Panc1 (cell line): ENCODE data around the gene CPNE9. TPM values are rescaled to one million over a fixed set of nuclear protein-coding genes. Genes with fewer than 3 reads are reported as not detected.

ENCODE experiments used
- ATAC-seq: fragments of 200-7000 bp; cut with Tn5 transposase; 2 replicates; pipeline ENCODE4 v1.9.1; 2020; ENCODE audit warnings: mild to moderate bottlenecking, moderate library complexity
- BruUV-seq: library from RNA; stranded (reverse); fragments of 400-500 nt; replicated peaks from 2 replicates; lab custom pipeline; 2021; lab: Mats Ljungman, UMichigan
- CTCF ChIA-PET: fragments of 300-600 bp; sonication (Branson Sonifier 250); formaldehyde crosslinking; loops from one replicate; lab custom pipeline; 2022; ENCODE audit warnings: antibody characterized with exemption; lab: Charles Lee
- POLR2A ChIA-PET: fragments of 300-600 bp; sonication (Branson Sonifier 250); formaldehyde crosslinking; loops from one replicate; lab custom pipeline; 2022; ENCODE audit warnings: antibody characterized with exemption; lab: Charles Lee
- DNase-seq: peaks from one replicate; pipeline ENCODE4 v3.0.0-alpha.2; 2010; ENCODE audit warnings: low read depth, low spot score
- H3K27ac ChIP-seq: 2 replicates; pipeline ENCODE4 v1.5.1; 2011; ENCODE audit warnings: mild to moderate bottlenecking, low read length, inconsistent platforms
- H3K27me3 ChIP-seq: fragments of 200-500 bp; sonication (Bioruptor generic); 2 replicates; pipeline ENCODE4 v1.6.0; 2014; ENCODE audit warnings: low read length, inconsistent platforms; ENCODE audit not compliant: control insufficient read depth, insufficient read depth
- H3K36me3 ChIP-seq: fragments of 200-500 bp; sonication (Bioruptor generic); 2 replicates; pipeline ENCODE4 v1.5.1; 2014; ENCODE audit warnings: inconsistent platforms, mild to moderate bottlenecking, low read length, moderate library complexity; ENCODE audit not compliant: control insufficient read depth, insufficient read depth
- H3K4me1 ChIP-seq: 2 replicates; pipeline ENCODE4 v1.5.1; 2011; ENCODE audit warnings: inconsistent platforms, mild to moderate bottlenecking, low read length, moderate library complexity; ENCODE audit not compliant: control insufficient read depth, insufficient read depth
- H3K4me3 ChIP-seq, 2 experiments: 2 replicates each; pipeline ENCODE4 v1.5.1; 2011 to 2012; ENCODE audit warnings: low read depth in 2 of 2, low read length in 2 of 2, mild to moderate bottlenecking in 2 of 2, inconsistent platforms in 1 of 2, moderate library complexity in 1 of 2
- H3K9me3 ChIP-seq: fragments of 200-500 bp; sonication (Bioruptor generic); 2 replicates; pipeline ENCODE4 v1.5.1; 2014; ENCODE audit warnings: low read depth, mild to moderate bottlenecking, inconsistent platforms, low read length, moderate library complexity; ENCODE audit not compliant: control insufficient read depth, insufficient read depth
- POLR2AphosphoS5 ChIP-seq: IDR thresholded peaks from 2 replicates; pipeline ENCODE4 v1.6.1; 2012; ENCODE audit warnings: mild to moderate bottlenecking, low read depth, low read length, moderate library complexity
- SIN3A ChIP-seq: IDR thresholded peaks from 2 replicates; pipeline ENCODE4 v1.6.1; 2012; ENCODE audit warnings: low read depth, mild to moderate bottlenecking, low read length, moderate library complexity, borderline replicate concordance; ENCODE audit not compliant: insufficient read depth
- TCF7L2 ChIP-seq: IDR thresholded peaks from 2 replicates; pipeline ENCODE4 v1.6.1; 2011; ENCODE audit warnings: mild to moderate bottlenecking, low read depth, low read length, inconsistent platforms
- in situ Hi-C: cut with HindIII; loops from 2 replicates; pipeline ENCODE4 v1.10.0; 2016; ENCODE audit warnings: low sequenced_read_pairs, low pct_unique_long_range_greater_than_20kb
- intact Hi-C: fragments of 100-400 bp; cut with micrococcal nuclease; formaldehyde crosslinking; loops from one replicate; pipeline ENCODE4 v1.10.0; 2022; ENCODE audit not compliant: unreplicated experiment
- total RNA-seq: library from RNA; stranded (reverse); gene quantifications from one replicate; pipeline ENCODE4 v1.2.1, GENCODE V29; 2021; ENCODE audit not compliant: unreplicated experiment
- TF ChIP-seq, protein P1 (sequence below), 2 experiments: IDR thresholded peaks; 2 replicates each; pipeline ENCODE4 v1.6.1; 2011 to 2012; ENCODE audit warnings: low read depth in 2 of 2, control low read depth in 1 of 2, low read length in 1 of 2, mild to moderate bottlenecking in 1 of 2, moderate library complexity in 1 of 2; ENCODE audit not compliant: insufficient read depth in 1 of 2
- TF ChIP-seq, protein P2 (sequence below): fragments of 450-650 bp; IDR thresholded peaks from 2 replicates; pipeline ENCODE4 v1.5.1; 2017; ENCODE audit warnings: mild to moderate bottlenecking

The CPNE9 gene
- total RNA-seq, 1 experiment from 2014 or later = 0.13 TPM

DNA sequence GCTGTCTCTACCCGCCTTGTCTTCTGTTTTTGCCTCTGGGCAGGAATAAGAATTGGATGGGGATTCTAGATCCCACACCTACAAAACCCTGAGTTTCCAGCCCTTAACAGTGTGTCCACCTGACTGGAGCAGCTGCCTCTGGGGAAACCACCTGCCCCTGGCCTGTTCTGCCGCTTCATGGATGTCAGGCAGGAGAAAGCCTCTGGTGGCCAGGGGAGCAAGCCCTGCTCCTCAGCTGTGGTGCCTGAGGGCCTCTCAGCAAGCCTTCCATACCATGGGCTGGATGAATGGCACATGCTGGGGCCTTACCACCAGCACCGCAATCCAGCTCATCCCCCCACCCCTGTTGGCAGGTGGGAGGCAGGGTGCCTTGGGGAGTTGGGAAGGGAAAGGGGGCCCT lies 5.3 kb upstream of the CPNE9 start:
- in situ Hi-C loops (no loop called here), intact Hi-C loops (no loop called here)
- ATAC-seq (no peak), DNase-seq (no peak)
- ChIA-PET CTCF (no interaction called here), POLR2A (no interaction called here)
- Histone ChIP-seq H3K27me3 (no peaks in the 10 kb centered on the region), H3K4me3 (no peak overlapping the region), H3K27ac (no peak overlapping the region), H3K36me3 (no peaks in the 10 kb centered on the region; the same call in 1 of the 2 replicates), H3K4me1 (no peaks in the 10 kb centered on the region), H3K9me3 (no peaks in the 10 kb centered on the region)
- TF ChIP-seq SIN3A (no peak), TCF7L2 (no peak), POLR2AphosphoS5 (no peak)
- TF ChIP-seq, protein P1, sequence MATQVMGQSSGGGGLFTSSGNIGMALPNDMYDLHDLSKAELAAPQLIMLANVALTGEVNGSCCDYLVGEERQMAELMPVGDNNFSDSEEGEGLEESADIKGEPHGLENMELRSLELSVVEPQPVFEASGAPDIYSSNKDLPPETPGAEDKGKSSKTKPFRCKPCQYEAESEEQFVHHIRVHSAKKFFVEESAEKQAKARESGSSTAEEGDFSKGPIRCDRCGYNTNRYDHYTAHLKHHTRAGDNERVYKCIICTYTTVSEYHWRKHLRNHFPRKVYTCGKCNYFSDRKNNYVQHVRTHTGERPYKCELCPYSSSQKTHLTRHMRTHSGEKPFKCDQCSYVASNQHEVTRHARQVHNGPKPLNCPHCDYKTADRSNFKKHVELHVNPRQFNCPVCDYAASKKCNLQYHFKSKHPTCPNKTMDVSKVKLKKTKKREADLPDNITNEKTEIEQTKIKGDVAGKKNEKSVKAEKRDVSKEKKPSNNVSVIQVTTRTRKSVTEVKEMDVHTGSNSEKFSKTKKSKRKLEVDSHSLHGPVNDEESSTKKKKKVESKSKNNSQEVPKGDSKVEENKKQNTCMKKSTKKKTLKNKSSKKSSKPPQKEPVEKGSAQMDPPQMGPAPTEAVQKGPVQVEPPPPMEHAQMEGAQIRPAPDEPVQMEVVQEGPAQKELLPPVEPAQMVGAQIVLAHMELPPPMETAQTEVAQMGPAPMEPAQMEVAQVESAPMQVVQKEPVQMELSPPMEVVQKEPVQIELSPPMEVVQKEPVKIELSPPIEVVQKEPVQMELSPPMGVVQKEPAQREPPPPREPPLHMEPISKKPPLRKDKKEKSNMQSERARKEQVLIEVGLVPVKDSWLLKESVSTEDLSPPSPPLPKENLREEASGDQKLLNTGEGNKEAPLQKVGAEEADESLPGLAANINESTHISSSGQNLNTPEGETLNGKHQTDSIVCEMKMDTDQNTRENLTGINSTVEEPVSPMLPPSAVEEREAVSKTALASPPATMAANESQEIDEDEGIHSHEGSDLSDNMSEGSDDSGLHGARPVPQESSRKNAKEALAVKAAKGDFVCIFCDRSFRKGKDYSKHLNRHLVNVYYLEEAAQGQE (IDR thresholded peaks at IDR 0.05; ENCODE audit: insufficient read depth in 1 of 2, low read depth in 2 of 2, low read length in 1 of 2) = no peak
- TF ChIP-seq, protein P2, sequence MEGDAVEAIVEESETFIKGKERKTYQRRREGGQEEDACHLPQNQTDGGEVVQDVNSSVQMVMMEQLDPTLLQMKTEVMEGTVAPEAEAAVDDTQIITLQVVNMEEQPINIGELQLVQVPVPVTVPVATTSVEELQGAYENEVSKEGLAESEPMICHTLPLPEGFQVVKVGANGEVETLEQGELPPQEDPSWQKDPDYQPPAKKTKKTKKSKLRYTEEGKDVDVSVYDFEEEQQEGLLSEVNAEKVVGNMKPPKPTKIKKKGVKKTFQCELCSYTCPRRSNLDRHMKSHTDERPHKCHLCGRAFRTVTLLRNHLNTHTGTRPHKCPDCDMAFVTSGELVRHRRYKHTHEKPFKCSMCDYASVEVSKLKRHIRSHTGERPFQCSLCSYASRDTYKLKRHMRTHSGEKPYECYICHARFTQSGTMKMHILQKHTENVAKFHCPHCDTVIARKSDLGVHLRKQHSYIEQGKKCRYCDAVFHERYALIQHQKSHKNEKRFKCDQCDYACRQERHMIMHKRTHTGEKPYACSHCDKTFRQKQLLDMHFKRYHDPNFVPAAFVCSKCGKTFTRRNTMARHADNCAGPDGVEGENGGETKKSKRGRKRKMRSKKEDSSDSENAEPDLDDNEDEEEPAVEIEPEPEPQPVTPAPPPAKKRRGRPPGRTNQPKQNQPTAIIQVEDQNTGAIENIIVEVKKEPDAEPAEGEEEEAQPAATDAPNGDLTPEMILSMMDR = no peak
- no TSS peak for BruUV-seq

DNA sequence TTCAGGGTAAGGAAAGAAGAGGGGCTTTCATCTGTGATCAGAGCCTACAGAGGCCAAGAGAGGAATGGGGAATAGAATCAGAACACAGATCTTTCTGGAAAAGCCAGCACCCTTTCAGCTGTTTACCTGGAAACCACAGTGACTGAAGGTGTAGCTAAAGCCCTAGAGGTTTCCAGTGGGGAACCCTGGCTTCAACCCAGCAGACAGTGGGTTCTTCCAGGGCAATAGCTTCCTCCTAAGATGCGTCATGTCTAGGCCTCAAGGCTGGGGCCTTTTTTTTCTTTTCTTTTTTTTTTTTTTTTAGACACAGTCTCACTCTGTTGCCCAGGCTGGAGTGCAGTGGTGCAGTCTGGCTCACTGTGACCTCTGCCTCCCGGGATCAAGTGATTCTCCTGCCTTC lies 3.1 kb upstream of the CPNE9 start:
- ATAC-seq = no peak
- Histone ChIP-seq H3K27ac (no peak overlapping the region), H3K9me3 (no peaks in the 10 kb centered on the region), H3K36me3 (no peaks in the 10 kb centered on the region), H3K4me3 (no peak overlapping the region), H3K4me1 (no peaks in the 10 kb centered on the region), H3K27me3 (no peaks in the 10 kb centered on the region)
- in situ Hi-C loops = no loop called here
- ChIA-PET CTCF (no interaction called here), POLR2A (no interaction called here)
- no TSS peak for BruUV-seq
- DNase-seq = no peak
- intact Hi-C loops = no loop called here
- TF ChIP-seq, protein P2 = no peak
- TF ChIP-seq, protein P1 (IDR thresholded peaks at IDR 0.05; ENCODE audit: insufficient read depth in 1 of 2, low read depth in 2 of 2, low read length in 1 of 2) = no peak
- TF ChIP-seq SIN3A = no peak
- no peak for TF ChIP-seq TCF7L2
- no peak for TF ChIP-seq POLR2AphosphoS5
